Measurements from ENCODE around the gene GALNT12.

DNA sequence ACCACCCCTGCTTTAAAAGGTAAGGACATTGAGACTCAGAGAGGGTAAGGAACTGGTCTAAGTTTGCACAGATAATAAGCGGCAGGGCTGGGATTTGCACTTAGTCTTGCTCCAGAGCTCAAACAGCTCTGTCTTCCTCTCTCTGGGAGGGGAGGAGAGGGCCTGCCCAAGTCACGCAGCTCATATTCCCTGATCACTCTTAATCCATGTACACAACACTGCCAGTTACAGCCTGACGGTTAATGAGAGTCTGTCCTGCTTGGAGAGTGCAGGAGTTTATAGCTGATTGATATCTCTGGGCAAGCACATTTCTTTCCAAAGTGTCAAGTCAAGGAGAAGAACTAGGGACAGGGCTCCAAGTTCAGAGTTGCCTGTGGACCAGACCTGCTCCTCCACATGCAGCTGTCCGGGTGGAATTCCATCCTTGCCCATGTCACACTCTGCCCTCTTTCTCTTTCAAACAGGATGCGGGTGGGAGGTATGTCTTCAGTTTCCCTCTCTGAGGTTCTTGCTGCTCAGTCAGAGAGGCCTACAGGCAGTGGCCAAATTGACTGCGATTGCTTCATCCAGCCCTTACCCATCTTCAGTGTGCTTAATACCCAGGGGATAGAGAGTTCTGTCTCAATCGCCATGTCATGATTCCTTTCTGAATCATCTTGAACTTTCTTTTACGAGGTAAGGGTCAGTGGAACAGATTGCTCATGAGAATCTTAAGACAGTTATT, 54.5 kb downstream of the GALNT12 start:
- TF ChIP-seq, protein P1, sequence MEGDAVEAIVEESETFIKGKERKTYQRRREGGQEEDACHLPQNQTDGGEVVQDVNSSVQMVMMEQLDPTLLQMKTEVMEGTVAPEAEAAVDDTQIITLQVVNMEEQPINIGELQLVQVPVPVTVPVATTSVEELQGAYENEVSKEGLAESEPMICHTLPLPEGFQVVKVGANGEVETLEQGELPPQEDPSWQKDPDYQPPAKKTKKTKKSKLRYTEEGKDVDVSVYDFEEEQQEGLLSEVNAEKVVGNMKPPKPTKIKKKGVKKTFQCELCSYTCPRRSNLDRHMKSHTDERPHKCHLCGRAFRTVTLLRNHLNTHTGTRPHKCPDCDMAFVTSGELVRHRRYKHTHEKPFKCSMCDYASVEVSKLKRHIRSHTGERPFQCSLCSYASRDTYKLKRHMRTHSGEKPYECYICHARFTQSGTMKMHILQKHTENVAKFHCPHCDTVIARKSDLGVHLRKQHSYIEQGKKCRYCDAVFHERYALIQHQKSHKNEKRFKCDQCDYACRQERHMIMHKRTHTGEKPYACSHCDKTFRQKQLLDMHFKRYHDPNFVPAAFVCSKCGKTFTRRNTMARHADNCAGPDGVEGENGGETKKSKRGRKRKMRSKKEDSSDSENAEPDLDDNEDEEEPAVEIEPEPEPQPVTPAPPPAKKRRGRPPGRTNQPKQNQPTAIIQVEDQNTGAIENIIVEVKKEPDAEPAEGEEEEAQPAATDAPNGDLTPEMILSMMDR (conservative IDR thresholded peaks at IDR 0.05), result no peak
- no peak for TF ChIP-seq EZH2 (IDR thresholded peaks at IDR 0.05; ENCODE audit: low read depth)

Data from PC-9 (cell line).